Right lobe of liver (tissue), 4 donors: ENCODE measurements around the gene AGPAT2.

ENCODE experiments used
- POLR2A ChIP-seq: fragments of 450-650 bp; IDR thresholded peaks from one replicate; pipeline ENCODE4 v1.6.1; 2017; ENCODE audit warnings: antibody characterized with exemption, mild to moderate bottlenecking
- TF ChIP-seq, protein P1 (sequence below), 4 donors: fragments of 200-600 bp in 3 of 4; fragments of 450-650 bp in 1 of 4; IDR thresholded peaks; one replicate each; pipeline versions ENCODE4 v1.5.1 to v1.8.0; 2016 to 2022; ENCODE audit warnings: antibody characterized with exemption in 4 of 4, mild to moderate bottlenecking in 2 of 4
- donor health status: DM: no; HTN: no; CAD: no.
- donor health status: DM: no; HTN: no; CAD: no.
- donor health status: DM: no; HTN: yes; CAD: no.

GRCh38 chr9:136684799-136685198, 2.5 kb downstream of the AGPAT2 start:
- TF ChIP-seq POLR2A, result no peak
- TF ChIP-seq, protein P1, sequence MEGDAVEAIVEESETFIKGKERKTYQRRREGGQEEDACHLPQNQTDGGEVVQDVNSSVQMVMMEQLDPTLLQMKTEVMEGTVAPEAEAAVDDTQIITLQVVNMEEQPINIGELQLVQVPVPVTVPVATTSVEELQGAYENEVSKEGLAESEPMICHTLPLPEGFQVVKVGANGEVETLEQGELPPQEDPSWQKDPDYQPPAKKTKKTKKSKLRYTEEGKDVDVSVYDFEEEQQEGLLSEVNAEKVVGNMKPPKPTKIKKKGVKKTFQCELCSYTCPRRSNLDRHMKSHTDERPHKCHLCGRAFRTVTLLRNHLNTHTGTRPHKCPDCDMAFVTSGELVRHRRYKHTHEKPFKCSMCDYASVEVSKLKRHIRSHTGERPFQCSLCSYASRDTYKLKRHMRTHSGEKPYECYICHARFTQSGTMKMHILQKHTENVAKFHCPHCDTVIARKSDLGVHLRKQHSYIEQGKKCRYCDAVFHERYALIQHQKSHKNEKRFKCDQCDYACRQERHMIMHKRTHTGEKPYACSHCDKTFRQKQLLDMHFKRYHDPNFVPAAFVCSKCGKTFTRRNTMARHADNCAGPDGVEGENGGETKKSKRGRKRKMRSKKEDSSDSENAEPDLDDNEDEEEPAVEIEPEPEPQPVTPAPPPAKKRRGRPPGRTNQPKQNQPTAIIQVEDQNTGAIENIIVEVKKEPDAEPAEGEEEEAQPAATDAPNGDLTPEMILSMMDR (IDR thresholded peaks at IDR 0.05), result no peak
